Ascending aorta (tissue), 2 donors: Measurements from ENCODE around the gene MIGA1. TPM values are rescaled to one million over a fixed set of nuclear protein-coding genes. Genes with fewer than 3 reads are reported as not detected.

ENCODE experiments used
- DNase-seq, 2 donors: peaks; one replicate each; pipeline ENCODE4 v3.0.0-alpha.2; 2019; ENCODE audit warnings: low spot score in 2 of 2
- H3K27ac ChIP-seq, 2 donors: fragments of 200-600 bp; sonication (generic); one replicate each; pipeline ENCODE4 v1.5.1; 2016 to 2017; ENCODE audit warnings: mild to moderate bottlenecking in 1 of 2
- H3K27me3 ChIP-seq: fragments of 200-600 bp; sonication (generic); one replicate; pipeline ENCODE4 v1.5.1; 2017
- H3K36me3 ChIP-seq, 2 donors: fragments of 200-600 bp; sonication (generic); one replicate each; pipeline ENCODE4 v1.5.1; 2016
- H3K4me1 ChIP-seq, 2 donors: fragments of 200-600 bp; sonication (generic); one replicate each; pipeline ENCODE4 v1.5.1; 2016 to 2017; ENCODE audit warnings: mild to moderate bottlenecking in 1 of 2
- H3K4me3 ChIP-seq, 2 donors: fragments of 200-600 bp; sonication (generic); one replicate each; pipeline ENCODE4 v1.5.1; 2016 to 2017; ENCODE audit warnings: mild to moderate bottlenecking in 1 of 2
- H3K9me3 ChIP-seq, 2 donors: fragments of 200-600 bp; sonication (generic); one replicate each; pipeline ENCODE4 v1.5.1; 2016
- CTCF ChIP-seq, 3 experiments: fragments of 200-600 bp in 2 of 3; fragments of 450-650 bp in 1 of 3; sonication (generic) in 2 of 3; IDR thresholded peaks; one replicate each; pipeline ENCODE4 v1.5.1; 2016 to 2019; ENCODE audit warnings: antibody characterized with exemption in 3 of 3, mild to moderate bottlenecking in 1 of 3, moderate library complexity in 1 of 3
- intact Hi-C: fragments of 100-400 bp; cut with DNase I; formaldehyde crosslinking; loops from one replicate; pipeline ENCODE4 v1.15.1; 2023
- total RNA-seq: library from RNA; depleted of rRNA; stranded (reverse); fragments of >200 nt; gene quantifications from one replicate; pipeline ENCODE4 v1.1.0, GENCODE V29; 2016

The MIGA1 gene
- total RNA-seq, 1 donor from 2014 or later: 13.1 TPM

GRCh38 chr1:77888081-77888780, 108.8 kb downstream of the MIGA1 start, which contains the start of gene NEXN:
Gene NEXN, plus strand, starts transcription at chr1:77888624. Its CDS starts 27,483 bp downstream, at chr1:77916107.
- H3K27me3 ChIP-seq: no peaks in the 10 kb centered on the region
- DNase-seq: peak; percentile 49 to 91
- intact Hi-C loops: loop anchor here (1.0 to 2.0 kb wide), 3 partner anchors 55 to 205 kb away; partner anchors contain the start of gene MIGA1
- peak within 1 kb of the TSS; percentile 86 to 98 for H3K27ac ChIP-seq
- no peak for TF ChIP-seq CTCF (IDR thresholded peaks at IDR 0.05)
- H3K36me3 ChIP-seq: peaks cover 5 to 18% of the 10 kb centered on the region in 2 donors
- H3K9me3 ChIP-seq: no peaks in the 10 kb centered on the region
- peak within 1 kb of the TSS; percentile 70 to 95 for H3K4me3 ChIP-seq
- H3K4me1 ChIP-seq: peaks cover 2 to 8% of the 10 kb centered on the region in 2 donors

GRCh38 chr1:77888781-77889642, 109.6 kb downstream of the MIGA1 start:
- peak overlapping the region; percentile 86 to 98 for H3K27ac ChIP-seq
- no peaks in the 10 kb centered on the region for H3K9me3 ChIP-seq
- peaks cover 13 to 26% of the 10 kb centered on the region in 2 donors for H3K36me3 ChIP-seq
- DNase-seq: peak in 1 of 2 donors; percentile 71
- intact Hi-C loops: loop anchor here (1.0 to 2.0 kb wide), 4 partner anchors 56 to 206 kb away; partner anchors contain the start of gene MIGA1
- no peak for TF ChIP-seq CTCF (IDR thresholded peaks at IDR 0.05)
- no peaks in the 10 kb centered on the region for H3K27me3 ChIP-seq
- H3K4me3 ChIP-seq: peak overlapping the region; percentile 70 to 95
- H3K4me1 ChIP-seq: peaks cover 2 to 8% of the 10 kb centered on the region in 2 donors

GRCh38 chr1:77889671-77890070, 110.2 kb downstream of the MIGA1 start:
- Histone ChIP-seq H3K36me3 (peaks cover 20 to 32% of the 10 kb centered on the region in 2 donors), H3K27ac (peak overlapping the region; percentile 86 to 98), H3K27me3 (no peaks in the 10 kb centered on the region), H3K4me3 (peak overlapping the region; percentile 70 to 95), H3K4me1 (peaks cover 2 to 12% of the 10 kb centered on the region in 2 donors), H3K9me3 (peaks cover 0 to 5% of the 10 kb centered on the region in 2 donors)
- intact Hi-C loops: loop anchor here (1.0 to 5.0 kb wide), 4 partner anchors 57 to 132 kb away; partner anchors contain the start of genes MIGA1 and USP33
- no peak for DNase-seq
- no peak for TF ChIP-seq CTCF (IDR thresholded peaks at IDR 0.05)

- Histone ChIP-seq H3K4me3 (peak overlapping the region; percentile 70 to 95), H3K9me3 (peaks cover 0 to 8% of the 10 kb centered on the region in 2 donors), H3K27me3 (no peaks in the 10 kb centered on the region), H3K27ac (peak overlapping the region; percentile 35 to 98), H3K4me1 (peaks cover 2 to 12% of the 10 kb centered on the region in 2 donors), H3K36me3 (peaks cover 33 to 46% of the 10 kb centered on the region in 2 donors)
- intact Hi-C loops: loop anchor here (5.0 kb wide), 1 partner anchor 134 kb away; the partner anchor contains the start of gene USP33
- TF ChIP-seq CTCF (IDR thresholded peaks at IDR 0.05): no peak
- DNase-seq: no peak
Measured at GRCh38 chr1:77891200-77891599, 111.8 kb downstream of the MIGA1 start.

- peaks cover 0 to 5% of the 10 kb centered on the region in 2 donors for H3K9me3 ChIP-seq
- intact Hi-C loops: no loop called here
- peaks cover 0 to 7% of the 10 kb centered on the region in 2 donors for H3K4me1 ChIP-seq
- H3K27ac ChIP-seq: peak overlapping the region in 1 of 2 donors; percentile 19
- no peak for DNase-seq
- H3K36me3 ChIP-seq: peaks cover 18 to 28% of the 10 kb centered on the region in 2 donors
- no peak for TF ChIP-seq CTCF (IDR thresholded peaks at IDR 0.05)
- H3K4me3 ChIP-seq: peak overlapping the region in 1 of 2 donors; percentile 36
- H3K27me3 ChIP-seq: no peaks in the 10 kb centered on the region
Measured at GRCh38 chr1:77899647-77900320, 120.3 kb downstream of the MIGA1 start.
